ENCODE measurements around the gene CDKN2B.
"Not testable (repeated sequence)": the region's sequence is repeated elsewhere in the genome, so short reads cannot be mapped to it uniquely, and the experiment has no call there.

Gene CDKN2B, protein sequence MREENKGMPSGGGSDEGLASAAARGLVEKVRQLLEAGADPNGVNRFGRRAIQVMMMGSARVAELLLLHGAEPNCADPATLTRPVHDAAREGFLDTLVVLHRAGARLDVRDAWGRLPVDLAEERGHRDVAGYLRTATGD

DNA sequence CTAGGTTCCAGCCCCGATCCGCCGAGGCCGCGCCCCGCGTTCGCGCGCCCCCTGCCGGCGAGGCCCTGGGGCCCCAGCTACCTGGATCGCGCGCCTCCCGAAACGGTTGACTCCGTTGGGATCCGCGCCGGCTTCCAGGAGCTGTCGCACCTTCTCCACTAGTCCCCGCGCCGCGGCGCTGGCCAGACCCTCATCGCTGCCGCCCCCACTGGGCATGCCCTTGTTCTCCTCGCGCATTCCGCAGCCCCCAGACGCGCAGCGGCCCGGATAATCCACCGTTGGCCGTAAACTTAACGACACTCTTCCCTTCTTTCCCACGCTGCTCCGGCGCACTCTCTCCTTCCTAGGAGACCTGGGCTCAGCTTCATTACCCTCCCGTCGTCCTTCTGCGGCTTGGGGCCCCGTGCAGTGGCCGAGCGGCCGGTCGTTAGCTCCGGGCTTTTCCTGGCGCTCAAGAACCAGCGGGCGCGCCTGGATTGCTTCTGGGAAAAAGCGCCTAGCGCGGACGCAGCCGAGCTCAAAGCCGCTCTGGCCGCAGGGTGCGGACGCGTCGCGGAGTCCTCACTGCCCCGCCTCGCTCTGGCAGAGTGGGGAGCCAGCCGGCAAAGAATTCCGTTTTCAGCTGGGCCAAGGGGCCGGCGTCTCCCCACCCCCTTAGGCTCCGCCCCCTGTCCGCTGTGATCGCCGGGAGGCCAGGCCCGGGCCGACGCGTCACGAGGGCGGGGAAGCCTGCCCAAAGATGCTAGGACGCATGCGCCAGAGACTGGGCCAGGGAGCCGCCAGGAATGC, at the start of gene CDKN2B:
Gene CDKN2B, minus strand, starts transcription at position 589 of the 789 bp plus-strand sequence. Its CDS starts 352 bp downstream, at position 237.
- peak; percentile 69 for DNase-seq

DNA sequence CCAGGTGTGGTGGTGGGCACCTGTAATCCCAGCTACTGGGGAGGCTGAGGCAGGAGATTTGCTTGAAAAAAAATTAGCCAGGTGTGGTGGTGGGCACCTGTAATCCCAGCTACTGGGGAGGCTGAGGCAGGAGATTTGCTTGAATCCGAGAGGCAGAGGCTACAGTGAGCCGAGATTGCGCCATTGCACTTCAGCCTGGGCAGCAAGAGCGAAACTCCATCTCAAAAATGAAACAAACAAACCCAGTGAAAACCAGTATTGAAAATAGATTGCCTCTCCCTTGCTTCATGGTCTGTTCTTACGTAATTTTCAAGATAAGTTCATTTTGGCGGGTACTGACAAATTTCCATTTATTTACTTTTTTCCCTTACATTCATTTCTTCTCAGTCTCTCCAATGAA, 48.9 kb upstream of the CDKN2B start:
- not testable (repeated sequence) for DNase-seq

DNA sequence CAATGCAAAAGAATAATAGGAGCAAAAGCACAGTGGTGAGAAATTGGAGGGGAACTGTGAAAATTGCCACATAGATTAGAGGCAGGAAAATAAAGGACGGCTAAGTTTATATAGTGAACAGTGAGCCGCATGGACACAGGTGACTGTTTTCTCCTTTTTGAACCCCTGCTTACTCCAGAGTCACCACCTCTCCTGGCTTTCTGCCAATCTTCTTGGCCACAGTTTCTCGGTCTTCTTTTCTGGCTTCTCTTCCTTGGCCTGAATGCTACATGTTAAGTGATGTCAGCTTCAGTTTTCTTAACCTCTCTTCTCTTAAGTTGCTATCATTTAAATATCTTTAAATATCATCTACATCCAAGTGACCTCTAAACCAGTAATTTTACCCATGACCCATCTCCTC, 47.3 kb upstream of the CDKN2B start:
- DNase-seq, result no peak

DNA sequence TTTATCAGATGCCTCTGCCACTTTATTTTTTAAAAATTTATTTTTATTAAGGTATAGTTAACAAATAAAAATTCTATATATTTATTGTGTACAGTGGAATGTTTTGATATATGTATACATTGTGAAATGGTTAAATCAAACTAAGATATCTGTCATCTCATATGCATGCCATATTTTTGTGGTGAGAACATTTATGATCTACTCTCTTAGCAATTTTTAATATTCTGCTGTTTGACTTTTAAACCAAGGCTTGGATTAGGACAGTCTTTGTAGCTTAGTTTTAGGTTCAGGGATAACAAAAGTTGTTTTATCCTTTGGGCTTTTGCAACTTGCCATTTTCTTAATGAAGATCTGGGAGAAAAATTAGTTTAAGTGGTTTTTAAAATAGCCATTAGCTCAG, 46.0 kb upstream of the CDKN2B start:
- DNase-seq, result no peak

DNA sequence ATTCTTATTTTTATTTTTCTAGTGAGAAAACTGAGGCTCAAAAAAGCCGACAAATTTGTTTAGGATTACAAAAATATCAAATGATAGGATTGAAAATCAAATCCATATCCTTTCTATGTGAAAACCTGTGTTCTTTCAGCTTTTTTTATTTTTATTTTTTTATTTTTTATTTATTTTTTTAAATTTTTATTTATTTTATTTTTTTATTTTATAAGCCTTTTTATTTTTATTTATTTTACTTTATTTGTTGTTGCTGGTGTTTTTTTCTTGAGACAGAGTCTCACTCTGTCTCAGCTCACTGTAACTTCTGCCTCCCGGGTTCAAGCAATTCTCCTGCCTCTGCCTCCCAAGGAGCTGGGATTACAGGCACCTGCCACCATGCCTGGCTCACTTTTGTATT, 45.4 kb upstream of the CDKN2B start:
- DNase-seq, result no peak

DNA sequence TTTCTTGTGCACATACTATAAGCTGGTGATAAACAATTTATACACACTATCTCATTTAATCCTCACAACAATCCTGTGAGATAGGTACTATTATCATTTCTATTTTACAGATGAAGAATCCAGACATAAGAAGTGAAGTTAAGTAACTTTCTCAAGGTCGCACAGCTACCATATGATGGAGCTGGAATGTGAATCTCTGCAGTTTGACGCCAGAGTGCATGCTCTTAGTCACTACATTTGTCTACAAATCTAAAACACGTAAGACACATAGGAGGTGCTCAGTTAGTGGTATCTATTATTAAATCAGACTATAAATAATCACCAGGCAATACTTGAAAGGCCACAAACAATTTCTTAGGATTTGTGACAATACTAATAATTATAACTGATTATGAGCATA, 45.0 kb upstream of the CDKN2B start:
- no peak for DNase-seq

DNA sequence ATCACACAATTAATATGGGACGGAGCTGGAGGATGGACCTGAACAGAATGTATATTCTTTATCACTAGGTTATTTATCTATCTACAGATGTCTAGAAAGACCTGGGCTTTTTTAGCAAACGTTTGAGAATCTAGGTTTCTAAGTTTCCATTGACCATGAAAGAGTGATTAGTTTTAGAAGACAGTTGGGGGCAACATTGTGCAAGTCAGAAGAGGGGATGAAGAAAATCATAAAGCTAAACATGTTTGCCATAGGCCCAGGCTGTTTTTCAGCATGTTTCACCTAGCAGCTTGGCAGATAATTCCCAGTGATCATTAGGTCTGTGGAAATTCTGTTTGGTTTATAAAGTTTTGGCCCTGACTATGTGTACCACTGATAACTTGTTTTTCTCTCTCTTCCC, 44.1 kb upstream of the CDKN2B start:
- no peak for DNase-seq

DNA sequence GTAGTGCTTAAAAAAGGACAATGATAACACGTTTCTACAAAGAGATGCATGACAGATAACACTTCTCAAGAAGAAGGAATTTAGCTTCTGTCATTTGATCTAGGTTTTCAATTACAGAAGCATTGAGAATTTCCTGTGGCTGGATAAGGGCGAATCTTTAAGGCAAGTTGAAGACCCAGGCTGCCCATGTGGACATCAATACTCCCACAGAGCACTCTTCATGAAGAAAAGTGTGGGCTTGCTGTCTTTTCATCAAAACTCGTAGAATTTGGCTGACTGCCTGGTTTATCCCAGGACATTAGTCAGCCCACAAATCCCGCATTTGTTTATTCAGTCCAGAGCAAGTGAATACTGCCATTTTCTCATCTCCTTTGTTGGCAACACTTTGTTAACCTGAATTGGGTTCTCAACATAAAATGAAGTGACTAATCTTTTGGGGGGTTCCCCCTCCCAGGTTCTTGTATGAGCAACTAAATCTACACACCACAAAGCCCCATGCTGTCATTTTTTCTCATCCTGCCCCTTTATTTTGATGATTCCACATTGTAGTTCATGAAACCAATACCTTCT, 43.4 kb upstream of the CDKN2B start:
- no peak for DNase-seq

DNA sequence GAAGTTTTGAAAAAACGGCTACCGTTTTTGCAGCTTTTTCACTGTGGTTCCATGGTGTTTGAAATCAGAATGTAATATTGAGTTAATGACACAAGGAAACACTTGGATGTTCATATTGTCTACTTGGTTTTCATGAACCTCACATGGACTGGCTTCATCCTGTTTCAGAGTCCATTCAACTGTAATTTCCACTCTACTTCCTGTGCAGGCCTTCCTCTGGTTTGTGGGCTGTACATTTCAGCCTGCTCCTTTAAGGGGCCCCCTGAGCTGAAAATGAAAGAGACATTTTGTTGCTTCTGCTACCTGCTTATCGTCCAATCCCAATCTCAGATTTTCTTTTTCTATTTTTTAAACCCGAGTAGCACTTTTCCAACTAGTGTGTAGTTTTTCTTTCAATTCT, 41.8 kb upstream of the CDKN2B start:
- DNase-seq, result no peak

DNA sequence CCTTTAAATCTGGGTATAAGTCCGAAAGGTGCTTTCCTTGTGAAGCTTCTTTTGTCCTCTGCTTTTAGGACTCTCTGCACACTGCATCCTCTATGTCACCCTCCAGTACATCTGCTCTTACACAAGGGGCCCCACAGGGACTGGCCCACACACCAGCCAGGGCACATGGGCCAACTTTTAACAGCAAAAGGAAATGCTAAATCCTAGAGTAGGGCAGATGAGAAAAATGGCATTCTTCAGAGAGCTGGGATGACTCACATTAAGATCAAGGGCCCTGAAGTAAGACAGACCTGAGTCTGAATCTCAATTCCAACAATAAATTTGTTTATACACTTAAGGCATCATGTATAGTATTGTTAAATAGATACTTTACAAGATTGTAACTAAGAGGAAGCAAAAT, 40.3 kb upstream of the CDKN2B start:
- DNase-seq, result no peak

DNA sequence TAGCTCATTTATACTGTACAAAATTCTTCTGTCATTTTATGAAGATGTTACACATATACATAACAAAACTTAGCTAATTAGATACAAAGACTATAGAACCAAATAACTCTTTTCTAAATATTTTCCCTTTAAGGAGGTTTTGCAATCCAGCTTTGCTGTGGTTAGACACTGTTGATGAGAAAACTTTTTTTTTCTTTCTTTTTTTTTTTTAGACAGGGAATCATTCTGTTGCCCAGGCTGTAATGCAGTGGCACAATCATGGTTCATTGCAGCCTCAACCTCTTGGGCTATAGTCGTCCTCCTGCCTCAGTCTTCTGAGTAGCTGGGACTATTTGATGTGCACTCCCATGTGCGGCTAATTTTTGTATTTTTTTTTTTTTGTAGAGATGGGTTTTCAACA, 38.5 kb upstream of the CDKN2B start:
- no peak for DNase-seq

DNA sequence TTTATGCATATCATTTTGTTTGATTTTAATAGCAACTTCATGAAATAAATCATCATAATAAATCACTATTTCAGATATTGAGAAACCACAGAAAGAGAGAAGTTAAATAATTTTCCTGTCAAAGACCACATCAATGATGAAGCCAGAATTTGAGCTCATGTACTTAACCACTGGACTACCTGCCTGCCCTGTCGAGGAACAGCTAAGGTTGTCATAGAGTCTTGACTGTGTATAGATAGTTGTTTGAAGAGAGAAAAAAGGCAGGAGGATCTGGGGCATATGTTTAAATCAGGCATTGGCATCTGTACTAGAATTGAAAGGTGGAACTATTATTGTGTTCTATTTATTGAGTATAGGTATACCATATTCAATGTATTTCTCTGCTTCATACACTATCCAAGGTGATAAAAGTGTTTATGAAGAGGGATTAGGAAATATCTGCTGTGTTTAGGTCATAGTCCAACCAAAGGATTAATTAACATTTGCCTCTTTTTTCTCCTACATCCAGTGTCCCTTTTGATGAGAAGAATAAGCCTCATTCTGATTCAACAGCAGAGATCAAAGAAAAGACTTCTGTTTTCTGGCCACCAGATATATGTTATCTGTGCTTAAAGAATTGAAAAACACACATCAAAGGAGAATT, 37.3 kb upstream of the CDKN2B start:
- no peak for DNase-seq

DNA sequence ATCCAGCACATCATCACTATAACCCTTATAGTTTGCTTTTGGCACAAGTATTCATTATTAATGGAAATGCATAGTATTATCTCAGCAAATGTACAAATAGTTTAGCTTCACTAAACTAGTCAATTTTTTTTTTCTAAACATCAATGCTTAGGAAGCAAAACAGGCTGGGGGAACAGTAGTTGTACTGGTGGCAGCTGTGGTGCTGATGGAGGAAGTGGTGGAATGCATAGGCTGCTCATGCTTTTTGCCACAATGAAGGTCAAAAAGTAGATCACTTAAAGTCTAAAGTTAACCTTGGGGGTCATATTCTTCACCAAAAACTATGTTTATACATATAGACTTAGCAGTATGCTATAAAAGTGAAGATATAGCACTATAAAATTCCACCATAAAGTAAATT, 36.3 kb upstream of the CDKN2B start:
- DNase-seq, result no peak

DNA sequence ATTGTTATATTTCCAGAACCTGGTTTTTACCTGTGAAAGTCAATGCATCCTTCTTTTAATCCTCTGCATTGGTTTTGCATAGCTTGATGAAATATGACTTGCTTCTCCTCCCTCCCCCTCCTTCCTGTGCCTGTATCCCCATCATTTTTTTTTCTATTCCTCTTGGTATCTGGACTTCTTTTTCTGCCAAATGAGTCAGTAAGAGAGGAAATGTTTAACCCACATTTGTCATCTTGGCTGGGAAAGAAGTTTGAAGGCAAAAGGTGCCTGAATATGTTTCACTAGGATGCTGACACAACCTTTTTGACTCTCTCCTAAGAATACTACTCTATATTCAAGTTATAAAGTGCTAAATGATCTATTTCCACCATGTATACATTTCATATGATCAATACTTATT, 35.5 kb upstream of the CDKN2B start:
- no peak for DNase-seq

DNA sequence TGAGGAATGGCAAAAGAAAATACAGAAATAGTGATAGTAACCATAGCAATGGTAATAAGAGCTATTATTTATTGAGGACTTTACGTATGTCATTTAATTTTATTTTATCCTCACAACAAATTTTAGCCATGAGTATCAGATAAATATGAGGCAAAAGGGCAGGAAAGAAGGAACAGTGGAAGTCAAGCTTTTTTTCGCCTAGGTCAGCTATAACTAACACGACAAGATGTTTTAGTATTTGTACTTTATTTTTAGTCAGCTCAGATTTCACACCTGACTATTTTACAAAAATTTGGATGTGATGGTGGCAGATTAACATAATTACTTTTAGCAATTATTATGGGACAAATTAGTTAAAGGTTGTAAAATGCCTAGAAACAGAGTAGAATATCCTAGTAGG, 34.8 kb upstream of the CDKN2B start:
- DNase-seq, result no peak

DNA sequence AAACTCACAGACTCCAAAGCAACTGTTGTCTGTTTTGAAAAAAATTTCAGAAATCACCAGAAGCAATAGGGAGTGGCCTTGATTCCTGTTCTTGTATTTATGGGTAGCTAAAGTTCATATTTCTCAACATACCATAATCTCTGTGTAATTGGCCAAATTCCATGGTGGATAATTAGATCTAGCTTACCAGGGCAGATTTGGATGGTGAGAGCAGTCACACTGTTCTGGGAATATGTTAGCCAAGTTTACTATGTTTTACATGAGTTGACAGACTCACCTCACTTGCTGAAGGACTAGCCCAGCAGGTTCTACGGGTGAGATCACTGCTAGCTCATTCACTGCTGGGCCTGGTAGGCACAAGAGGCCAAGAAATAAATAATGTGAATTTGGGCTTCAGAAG, 32.7 kb upstream of the CDKN2B start:
- DNase-seq, result no peak

DNA sequence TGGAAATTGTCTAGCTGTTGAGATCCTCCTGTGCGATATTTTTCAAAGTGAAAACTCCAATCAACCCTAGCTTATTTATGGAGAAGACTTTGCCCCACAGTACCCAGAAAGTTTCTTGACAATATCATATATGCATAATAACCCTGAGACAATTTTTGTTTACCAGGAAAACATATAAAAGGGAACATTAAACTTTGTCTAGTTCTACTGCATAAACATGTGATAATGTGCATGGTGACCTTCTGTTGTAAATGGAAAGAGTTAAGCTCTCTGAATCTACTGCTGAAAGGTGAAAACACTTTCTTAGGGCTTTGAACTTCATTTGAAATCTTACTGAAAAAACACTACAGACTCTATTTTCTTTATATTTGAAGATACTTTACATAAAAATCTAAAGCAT, 32.2 kb upstream of the CDKN2B start:
- DNase-seq, result no peak

DNA sequence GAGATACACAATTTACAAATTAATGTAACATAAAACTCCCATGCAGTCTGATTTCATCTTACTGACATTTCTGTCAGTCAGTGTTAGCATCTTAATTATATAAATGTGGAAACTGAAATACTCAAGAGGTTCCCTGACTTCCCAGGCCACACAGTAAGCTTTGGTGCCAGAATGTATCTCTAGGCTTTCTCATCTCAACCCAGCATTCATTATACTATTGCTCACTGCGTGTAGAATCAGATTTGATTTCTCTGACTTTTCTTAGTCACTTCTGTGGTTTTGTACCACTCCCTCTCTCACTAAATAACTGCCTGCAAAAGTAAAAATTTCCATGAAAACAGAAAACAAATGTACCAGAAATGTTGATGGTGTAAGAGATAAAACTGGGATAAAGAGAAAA, 31.7 kb upstream of the CDKN2B start:
- no peak for DNase-seq

DNA sequence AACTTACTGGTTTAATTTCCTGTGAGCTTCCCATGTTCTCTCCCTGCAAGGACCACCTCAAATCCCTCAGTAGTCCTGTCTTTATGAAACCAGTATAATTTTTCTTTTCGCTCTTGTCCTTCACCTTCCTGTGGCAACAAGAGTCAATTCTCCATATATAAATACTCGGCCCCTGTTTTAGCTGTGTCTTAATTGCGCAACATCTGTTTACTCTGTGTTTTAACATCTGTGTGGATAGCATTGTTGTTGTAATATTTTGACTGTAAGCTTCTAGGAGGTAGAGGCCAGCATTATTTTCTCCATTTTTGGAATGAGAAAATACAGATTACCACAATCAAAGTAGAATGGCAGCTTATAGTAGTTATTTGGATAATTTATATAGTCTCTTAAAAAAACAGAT, 30.2 kb upstream of the CDKN2B start:
- DNase-seq, result no peak

DNA sequence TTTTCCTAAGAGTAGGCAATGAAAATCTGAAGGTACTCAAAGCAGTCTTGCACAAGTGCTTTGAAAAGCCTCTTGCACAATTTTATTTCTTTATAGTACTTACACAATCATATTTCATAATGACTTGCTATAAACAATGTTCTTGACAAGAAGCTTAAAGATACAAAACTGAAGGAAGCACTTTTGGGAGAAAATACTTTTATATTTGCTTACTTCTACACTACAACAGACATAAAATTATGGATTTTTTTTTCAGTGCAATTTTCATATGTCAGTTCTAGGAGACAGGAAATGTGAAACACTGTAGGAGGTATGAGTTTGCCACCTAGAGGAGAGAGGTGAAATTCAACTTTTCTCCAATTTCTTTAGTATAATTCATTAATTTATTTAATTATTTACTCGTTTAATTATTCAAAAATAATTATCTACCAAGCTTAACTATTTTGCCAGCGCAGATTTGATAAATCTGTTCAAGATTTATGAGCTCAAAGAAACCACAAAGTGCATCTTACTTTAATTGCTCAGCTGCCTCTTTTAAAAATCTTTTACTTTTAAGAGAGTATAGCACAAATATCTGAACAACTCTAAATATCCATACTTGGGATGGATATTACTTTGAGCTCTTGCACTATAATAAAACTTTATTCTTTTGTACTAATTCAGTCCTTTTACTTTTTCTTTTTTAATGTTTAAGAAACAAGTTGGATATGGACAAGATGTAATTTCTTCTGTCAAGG, 29.0 kb upstream of the CDKN2B start:
- no peak for DNase-seq

DNA sequence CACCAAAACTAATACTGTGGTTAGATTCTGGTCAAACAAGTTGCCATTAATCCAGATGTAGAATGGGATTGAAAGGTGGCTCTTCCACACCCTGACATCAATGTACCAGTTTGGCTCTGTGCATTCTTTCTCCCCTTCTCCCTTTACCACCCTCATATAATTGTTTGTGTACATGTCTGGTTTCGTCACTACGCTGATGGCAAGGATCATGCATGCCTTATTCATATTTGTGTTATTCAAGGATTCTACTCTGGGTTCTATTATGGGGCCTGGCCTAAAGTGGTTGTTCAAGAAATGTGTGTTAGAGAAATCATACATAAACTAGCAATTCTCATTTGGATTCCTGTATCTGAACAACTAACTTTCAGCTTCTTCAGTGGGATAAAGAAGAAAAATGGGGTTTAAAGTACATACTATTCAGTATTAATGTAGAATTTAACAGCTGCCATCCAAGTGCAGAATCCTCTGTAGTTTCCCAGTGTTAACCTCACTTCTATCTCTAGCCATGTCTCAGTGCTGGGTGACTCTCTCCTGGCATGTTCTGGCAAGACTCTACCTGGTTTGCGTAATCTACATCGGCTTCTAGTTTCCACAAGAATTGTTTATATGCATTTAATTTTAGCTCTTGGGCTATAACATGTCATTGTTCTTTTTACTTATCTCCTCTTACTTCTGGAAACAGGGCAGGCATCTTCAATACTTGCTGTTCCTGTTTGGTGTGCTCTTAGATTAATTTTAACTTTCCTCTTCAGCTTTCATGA, 27.9 kb upstream of the CDKN2B start:
- DNase-seq, result no peak

DNA sequence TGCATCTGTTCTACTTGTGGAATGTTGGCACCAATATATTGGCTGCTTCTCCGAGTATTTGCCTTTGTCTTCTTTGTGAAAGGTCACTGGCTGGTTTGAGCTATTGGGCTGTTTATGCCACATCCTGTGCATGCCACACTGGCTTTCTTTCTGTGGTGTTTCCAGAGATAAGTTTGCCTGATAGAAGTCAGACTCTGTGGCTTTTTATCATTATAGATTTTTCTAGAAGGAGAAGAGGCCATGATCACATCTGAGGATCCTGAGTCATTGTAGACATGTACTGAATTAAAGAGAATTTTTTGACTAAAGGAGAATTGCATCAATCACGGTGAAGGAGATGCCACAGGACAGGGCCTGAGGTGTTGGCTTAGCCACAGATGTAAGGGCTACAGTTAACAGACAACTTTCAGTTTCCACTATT, 26.5 kb upstream of the CDKN2B start:
- DNase-seq, result no peak

Data from 8988T (cell line).